ENCODE measurements around the gene SORCS1.

DNA sequence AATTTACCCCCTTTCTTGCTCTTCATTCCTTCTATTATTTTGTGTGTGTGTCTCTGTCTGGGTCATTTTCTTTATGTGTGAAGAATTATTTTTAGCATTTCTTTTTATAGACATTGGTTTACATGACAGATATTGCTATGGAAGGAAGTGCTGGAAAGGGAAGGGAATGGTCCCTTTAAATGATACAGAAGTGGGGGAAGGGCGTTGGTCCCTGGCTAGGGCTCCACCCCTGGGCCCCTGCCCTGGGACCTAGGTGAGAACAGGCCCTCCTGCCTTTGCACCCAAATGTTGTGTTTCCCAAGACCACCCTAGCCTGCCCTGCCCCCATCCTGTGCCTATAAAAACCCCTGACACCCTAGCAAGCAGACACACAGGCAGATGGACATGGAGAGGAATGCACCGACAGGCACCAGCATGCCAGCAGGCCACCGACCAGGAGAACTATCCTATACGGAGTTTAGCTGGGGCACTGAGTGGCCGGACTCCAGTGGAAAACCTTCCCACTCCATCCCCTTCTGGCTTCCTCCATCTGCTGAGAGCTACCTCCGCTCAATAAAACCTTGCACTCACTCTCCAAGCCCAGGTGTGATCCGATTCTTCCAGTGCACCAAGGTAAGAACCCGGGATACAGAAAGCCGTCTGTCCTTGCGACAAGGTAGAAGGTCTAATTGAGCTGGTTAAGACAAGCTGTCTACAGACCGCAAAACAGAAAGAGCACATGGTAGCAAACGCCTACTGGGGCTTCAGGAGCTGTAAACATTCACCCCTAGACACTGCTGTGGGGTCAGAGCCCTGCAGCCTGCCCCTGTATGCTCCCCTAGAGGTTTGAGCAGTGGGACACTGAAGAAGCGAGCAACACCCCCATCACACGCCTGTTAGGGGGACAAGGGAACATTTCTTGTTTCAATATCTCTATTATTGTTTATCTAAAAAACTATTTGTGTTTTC lies 515.7 kb downstream of the SORCS1 start:
- TF ChIP-seq CTCF (IDR thresholded peaks at IDR 0.05; ENCODE audit: insufficient read depth, low read length, poor library complexity, severe bottlenecking), result no peak
- no peak for TF ChIP-seq EZH2phosphoT487 (conservative IDR thresholded peaks at IDR 0.05; ENCODE audit: low read length)
